Measurements from ENCODE around the gene EPHX1.
"Not testable (repeated sequence)": the region's sequence is repeated elsewhere in the genome, so short reads cannot be mapped to it uniquely, and the experiment has no call there.

EPHX1 gene

DNA sequence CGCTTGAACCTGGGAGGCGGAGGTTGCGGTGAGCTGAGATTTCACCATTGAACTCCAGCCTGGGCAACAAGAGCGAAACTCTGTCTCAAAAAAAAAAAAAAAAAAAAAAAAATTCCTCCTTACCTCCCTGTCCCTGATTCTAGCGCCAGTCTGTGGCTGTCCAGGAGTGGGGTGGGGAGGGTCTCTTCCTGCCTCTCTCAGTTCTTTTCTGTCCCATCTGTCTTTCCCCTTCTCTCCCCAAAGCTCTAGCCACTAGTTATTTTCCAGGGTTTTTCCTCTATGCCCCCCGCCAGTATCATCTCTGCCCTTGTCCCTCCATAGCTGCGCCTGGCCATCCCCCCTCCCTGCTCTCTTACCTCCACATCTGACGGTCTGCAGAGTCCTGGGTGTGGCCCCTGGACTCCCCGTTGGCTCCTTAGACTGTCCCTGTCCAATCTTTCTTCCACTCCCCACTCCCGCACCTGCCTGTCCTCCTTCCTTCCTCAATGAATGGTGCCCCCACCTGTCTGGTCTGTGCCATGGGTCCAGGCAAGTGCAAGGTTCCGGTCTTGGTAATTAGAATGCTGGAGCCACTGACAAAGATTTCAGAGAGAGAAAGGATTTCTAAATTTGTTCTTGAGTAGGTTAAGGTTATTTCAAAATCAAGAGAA, 73.8 kb downstream of the EPHX1 start:
- no peak for FAIRE-seq

DNA sequence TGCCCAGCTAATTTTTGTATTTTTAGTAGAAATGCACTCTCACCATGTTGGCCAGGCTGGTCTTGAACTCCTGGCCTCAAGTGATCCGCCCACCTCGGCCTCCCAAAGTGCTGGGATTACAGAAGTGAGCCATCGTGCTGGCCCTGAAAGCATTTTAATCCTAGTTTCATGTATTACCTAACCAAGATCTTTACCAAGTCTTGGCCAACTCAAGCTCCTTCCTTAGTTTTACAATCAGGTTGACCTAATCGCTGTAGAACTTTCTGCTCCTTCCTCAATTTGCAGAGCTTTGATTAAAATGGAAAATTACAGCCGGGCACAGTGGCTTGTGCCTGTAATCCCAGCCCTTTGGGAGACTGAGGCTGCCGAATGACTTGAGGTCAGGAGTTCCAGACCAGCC, 75.4 kb downstream of the EPHX1 start:
- no peak for FAIRE-seq

DNA sequence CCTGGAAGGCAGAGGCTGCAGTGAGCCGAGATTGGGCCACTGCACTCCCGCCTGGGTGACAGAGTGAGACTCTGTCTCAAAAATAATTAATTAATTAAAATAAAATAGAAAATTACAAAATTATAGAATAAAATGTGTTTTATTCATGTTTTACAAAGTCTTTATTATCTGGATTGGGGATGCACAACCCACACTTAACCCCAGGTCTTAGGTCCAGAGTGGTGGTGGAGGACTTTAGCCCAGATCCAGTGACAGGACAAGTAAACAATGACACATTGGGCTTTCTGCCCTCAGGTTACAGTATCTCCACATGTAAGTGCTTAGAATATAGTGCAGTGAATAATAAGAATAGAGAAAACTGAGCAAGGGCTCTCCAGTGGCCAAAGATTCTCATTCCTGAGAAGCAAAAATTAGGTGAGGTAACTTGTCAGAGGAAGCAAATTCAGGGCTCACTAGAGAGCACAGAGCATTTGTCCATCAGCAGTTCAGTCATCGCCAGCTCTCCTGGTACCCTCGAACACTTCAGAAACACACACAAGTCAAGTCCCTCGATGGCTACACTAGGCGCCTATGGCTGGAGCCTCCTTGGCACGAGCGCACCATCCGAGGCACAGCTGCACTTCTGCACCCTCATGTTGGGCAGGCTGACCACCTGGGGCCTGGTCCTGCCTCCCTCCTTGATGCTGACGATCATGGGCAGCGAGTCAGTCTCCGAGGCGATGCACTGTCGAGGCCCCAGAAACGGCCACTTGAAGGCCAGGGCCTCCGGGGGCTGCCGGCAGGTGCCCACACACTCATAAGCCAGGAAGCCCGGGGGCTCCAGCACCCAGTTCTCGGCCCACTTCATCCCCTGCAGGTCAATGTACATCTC, 76.5 kb downstream of the EPHX1 start:
- no peak for FAIRE-seq

DNA sequence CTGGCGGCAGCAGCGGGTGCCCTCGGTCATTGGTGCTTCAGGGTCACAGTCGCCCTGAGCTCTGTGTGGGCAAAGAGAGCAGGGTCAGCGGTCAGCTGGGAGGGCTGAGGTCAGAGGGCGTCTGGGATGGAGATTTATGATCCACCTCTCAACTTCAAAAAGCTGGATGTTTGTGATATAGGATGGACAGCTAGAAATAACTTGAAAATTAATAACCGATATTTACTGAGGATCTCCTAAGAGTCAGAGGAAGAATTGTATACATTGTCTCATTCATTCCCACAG, 77.0 kb downstream of the EPHX1 start:
- no peak for FAIRE-seq

DNA sequence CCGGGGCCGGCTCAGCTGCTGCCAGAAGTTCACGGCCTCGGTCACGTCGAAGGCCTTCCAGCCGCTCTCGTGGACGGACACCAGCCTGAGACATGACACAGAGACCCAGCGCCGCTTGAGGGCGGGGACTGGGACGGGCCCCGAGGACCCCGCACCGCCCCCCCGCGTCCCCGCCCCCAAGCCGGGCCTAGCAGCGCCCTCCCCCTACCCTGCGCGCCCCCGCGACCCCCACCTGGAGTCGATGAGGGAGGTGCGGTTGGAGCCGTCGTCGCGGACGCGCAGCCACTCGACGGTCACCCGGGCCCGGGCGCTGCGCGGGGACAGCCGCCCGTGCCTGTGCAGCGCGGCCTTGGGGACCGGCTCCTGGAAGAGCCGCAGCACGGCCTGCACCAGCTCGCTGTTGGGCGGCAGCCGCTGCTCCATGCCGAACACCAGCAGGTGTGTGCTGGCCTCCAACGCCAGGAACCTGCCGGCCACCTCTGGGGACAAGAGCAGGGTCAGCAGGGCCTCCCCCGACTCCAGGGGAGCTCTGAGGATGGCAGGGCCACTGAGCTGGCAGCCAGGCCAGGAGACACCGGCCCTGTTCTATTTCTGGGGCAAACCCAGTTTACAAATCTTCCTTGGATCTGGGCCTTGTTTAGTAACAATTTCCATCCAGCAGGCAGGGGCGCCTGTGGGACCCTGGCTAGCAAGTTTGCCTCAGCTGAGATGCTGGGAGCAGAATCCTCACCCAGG, 77.8 kb downstream of the EPHX1 start:
- not testable (repeated sequence) for FAIRE-seq

DNA sequence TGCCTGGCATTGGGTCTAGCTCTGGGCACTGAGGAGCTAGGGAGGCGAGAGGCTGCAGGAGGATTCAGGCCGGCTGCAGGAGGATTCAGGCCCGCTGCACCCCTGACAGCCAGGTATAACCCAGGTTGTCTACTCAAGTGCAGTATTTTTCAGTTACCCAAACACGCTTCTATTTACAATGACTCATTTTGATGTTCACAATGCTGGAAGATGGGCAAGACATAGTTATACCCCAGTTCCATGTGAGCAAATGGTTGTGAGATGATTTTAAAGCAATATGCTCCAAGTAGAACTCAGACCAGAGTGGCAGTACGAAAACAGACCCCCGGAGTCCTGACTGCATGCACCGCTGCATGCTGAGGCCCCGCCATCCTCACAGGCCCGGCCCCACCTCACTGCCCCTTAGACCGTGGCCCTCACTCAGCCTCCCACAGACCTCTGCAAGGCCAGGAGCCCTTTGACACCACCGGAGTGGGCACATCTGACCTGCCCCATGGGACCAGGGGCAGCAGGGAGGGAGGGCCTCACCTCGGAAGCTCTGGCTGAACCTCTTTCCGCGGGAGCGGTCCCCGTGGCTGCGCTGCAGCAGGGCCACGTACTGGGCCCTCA, 78.5 kb downstream of the EPHX1 start:
- no peak for FAIRE-seq

DNA sequence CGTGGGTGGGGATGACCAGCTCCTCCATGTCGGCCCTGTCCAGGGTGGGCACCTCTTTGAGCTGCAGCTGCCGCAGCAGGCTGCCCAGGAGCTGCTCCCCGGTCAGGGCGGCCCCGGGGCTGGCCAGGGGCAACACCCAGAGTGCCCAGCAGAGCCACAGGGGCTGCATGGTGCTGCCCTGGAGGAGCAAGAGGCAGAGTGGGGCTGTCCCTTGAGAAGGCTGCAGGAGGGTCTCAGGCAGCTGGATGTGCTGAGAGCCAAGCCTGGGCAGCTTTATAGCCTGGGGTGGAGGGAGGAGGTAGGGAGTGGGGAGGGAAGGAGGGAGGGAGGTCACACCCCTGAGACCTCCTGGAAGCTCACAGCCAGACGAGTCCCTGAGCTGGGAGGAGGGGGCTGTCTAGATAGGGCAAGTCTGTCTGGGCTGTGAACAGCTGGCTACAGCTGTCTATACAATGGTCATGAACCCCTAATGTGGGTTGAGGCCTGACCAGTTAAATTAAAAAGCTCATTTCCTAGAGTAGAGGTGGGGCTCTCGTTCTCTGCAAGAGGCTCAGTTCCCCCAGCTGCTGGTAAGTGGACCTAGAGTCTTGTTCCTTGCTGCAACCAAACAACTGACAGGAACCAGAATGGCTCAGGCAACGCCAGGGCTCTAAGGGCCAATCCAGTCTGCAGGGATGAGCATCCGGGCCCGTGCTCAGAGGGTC, 79.1 kb downstream of the EPHX1 start, which contains the start of gene LEFTY1:
LEFTY1 (minus strand) TSS at position 249 of the 704 bp plus-strand sequence; CDS start at position 169, 80 bp downstream.
- no peak for FAIRE-seq

DNA sequence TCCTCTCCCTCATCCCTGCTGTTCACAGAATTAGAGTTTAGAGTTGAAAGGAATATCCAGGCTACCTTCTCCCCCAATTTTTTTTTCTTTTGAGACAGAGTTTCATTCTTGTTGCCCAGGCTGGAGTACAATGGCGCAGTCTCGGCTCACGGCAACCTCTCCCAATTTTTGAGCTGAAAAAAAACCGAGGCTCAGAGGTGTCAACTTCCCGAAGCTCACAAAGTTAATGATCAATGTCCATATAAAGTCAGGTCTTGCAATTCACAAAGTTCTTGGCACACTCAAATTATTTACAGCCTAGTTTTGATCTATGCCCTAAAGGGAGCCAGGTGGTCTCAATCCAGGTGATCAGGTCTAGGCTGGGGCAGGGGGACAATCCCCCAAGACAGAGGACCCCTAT, 79.8 kb downstream of the EPHX1 start:
- FAIRE-seq, result no peak

DNA sequence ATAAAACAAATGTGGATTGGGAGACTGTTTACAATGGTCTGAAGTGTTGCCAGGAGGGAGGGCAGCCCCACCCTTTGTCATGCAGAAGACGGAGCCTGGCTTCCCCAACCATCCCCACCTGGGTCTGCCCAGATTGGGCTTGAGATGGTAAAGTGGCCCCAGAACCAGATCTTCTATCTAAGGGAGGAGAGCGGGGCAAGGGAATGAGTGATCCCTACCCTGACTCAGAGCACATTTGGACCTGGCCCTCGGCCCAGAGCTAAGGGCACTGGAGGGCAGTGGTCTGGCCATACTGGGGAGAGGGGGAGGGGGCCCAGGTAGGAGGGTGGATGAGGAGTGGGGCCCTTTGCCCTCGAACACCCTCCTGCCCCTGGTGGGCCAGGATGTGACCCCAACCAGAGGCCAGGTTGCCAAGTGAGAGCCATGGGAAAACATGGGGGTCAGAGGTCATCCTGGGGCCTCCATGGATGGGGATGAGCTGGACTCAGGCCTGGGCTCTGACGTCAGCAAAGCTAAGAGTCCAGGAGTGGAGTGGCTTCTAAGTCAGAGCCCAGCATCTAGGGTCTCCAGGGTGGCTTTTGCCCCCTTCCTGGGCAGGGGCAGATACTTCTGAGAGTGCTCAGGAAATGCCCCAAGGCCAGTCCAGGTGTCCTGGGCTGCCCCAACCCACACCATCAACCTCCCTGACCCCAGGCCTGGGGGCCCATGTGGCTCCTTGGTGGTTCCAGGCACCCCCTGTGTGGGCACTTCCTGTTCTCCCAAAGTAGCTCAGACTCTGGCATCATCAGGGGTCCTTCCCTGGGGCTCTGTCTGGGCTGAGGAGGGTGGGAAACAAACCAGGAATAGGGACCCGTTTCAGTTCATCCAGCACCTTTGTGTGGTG, 80.7 kb downstream of the EPHX1 start:
- no peak for FAIRE-seq

DNA sequence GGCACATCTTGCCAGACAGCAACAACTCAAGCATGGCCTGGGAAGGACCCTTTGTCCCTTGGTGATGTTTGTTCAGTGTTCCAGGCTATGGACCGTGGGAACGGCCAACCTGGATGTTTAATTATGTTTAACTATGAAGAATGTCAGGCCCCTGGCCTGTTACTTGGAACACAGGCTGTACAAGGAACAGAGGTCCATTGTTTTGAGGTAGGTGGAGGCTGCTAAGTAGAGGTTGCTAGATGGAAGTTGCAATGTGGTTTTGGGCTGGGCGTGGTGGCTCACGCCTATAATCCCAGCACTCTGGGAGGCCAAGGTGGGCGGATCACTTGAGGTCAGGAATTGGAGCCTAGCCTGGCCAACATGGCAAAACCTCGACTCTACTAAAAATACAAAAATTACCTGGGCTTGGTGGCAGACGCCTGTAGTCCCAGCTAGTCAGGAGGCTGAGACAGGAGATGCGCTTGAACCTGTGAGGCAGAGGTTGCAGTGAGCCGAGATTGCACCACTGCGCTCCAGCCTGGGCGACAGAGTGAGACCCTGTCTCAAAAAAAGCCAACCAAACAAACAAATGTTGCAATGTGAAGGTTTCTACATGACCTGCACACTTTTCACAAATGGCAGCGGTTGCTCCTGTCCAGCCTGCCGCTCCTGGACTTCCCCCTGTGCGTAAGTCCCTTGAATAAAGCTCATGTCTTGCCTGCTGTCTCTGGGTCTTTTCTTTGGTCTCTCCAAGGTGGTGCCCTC, 81.5 kb downstream of the EPHX1 start:
- no peak for FAIRE-seq

DNA sequence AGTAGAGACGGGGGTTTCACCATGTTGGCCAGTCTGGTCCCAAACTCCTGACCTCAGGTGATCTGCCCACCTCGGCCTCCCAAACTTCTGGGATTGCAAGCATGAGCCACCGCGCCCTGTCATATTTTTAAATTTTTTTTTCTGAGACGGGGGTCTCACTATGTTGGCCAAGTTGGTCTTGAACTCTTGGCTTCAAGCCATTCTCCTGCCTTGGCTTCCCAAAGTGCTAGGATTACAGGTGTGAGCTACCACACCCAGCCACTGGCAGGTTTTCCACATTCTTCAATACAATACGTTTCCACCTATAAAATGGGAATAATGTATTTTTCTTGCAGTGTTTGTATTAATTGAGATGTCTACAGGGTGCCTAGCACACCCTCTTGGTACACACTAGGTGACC, 82.4 kb downstream of the EPHX1 start:
- FAIRE-seq, result no peak

All from A204.1 (cell line).